ENCODE measurements around the gene CARNS1.
A peak's percentile ranks its signal among the peaks of the same experiment; 100 is the strongest.

Gene CARNS1

DNA sequence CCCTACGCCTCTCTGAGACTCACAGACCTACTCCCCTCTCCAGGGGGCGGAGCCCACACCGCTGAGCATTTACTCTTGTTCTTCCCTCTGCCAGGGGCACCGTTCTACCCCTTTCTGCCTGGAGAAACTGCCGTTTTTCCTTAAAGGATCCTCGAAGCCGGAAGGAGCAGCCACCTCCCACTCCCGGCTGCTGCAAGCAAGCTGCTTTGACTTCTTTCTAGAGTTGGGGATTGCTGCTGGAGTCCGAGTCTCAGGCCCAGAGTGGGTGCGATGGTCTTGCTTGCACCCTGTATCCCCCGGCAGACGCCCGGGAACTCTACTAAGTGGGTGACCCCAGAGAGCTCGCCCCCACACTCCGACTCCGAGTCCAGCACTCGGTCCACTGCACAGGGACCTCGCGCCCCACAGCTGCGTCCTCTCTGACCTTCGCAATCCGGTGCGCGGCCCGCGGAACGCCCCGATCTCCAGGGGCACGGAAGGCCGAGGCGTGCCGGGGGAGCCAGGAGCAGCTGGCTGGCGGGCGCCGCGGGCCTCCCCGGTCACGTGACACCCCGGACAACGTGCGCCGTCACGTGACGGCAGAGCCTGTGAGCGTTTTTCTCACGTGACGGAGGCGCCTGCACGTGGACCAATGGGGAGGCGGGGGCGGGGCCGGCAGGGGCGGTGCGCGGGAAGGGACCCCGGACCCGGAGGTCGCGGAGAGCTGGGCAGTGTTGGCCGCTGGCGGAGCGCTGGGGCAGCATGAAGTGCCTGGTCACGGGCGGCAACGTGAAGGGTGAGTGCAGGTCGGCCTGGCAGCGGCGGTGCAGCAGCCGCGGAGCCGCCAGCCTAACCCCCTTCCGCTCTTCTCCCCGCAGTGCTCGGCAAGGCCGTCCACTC, 23.9 kb upstream of the CARNS1 start, which contains the start of gene RAD9A:
TSS of gene RAD9A (plus strand) at position 683 of the 879 bp plus-strand sequence. CDS start at position 742, 59 bp downstream.
- peak; percentile 96 for DNase-seq (ENCODE audit: low spot score)
- Histone ChIP-seq H3K27ac (peak within 1 kb of the TSS; percentile 55 to 89), H3K4me3 (peak within 1 kb of the TSS; percentile 98)
- TF ChIP-seq, protein P1, sequence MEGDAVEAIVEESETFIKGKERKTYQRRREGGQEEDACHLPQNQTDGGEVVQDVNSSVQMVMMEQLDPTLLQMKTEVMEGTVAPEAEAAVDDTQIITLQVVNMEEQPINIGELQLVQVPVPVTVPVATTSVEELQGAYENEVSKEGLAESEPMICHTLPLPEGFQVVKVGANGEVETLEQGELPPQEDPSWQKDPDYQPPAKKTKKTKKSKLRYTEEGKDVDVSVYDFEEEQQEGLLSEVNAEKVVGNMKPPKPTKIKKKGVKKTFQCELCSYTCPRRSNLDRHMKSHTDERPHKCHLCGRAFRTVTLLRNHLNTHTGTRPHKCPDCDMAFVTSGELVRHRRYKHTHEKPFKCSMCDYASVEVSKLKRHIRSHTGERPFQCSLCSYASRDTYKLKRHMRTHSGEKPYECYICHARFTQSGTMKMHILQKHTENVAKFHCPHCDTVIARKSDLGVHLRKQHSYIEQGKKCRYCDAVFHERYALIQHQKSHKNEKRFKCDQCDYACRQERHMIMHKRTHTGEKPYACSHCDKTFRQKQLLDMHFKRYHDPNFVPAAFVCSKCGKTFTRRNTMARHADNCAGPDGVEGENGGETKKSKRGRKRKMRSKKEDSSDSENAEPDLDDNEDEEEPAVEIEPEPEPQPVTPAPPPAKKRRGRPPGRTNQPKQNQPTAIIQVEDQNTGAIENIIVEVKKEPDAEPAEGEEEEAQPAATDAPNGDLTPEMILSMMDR (IDR thresholded peaks at IDR 0.05): no peak

DNA sequence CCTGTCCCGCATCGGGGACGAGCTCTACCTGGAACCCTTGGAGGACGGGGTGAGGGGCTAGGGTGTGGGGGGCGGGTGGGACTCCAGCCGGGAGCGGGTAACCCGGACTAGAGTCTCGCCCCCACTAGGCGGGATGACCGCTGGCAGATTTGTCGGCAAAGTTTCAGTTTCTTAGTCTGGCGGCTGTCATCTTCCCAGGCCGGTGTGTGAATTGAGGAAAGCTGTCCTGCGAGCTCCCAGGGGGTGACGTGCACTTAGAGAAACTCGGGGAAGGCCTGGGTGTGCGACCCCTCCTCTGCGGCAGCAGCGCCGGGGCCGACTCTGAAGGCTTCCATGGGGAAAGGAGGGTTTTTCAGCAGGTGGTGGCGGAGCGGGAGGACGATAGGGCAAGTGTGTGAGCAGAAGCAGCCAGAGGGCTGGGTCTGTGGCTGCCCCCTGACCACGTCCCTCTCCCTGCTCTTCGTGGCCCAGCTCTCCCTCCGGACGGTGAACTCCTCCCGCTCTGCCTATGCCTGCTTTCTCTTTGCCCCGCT, 23.2 kb upstream of the CARNS1 start:
- DNase-seq (ENCODE audit: low spot score): no peak
- H3K27ac ChIP-seq: peak overlapping the region; percentile 55 to 89
- H3K4me3 ChIP-seq: peak overlapping the region; percentile 98
- TF ChIP-seq, protein P1 (IDR thresholded peaks at IDR 0.05): no peak

DNA sequence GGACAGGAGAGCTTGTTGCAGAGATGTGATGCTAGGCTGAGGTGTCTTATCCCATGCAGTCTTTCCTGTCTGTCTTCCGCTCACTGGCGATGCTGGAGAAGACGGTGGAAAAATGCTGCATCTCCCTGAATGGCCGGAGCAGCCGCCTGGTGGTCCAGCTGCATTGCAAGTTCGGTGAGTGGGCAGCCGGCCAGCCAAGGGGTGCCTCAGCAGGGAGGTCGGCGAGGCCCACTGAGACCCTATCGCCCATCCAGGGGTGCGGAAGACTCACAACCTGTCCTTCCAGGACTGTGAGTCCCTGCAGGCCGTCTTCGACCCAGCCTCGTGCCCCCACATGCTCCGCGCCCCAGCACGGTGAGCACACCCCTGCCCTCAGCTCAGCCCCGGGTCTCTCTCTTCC, 22.0 kb upstream of the CARNS1 start:
- Histone ChIP-seq H3K4me3 (no peak overlapping the region), H3K27ac (no peak overlapping the region)
- TF ChIP-seq, protein P1 (IDR thresholded peaks at IDR 0.05): no peak
- DNase-seq (ENCODE audit: low spot score): no peak

- Histone ChIP-seq H3K27ac (no peak overlapping the region), H3K4me3 (no peak overlapping the region)
- TF ChIP-seq, protein P1 (IDR thresholded peaks at IDR 0.05): no peak
- DNase-seq (ENCODE audit: low spot score): no peak
Measured at GRCh38 chr11:67393990-67394389, 21.5 kb upstream of the CARNS1 start.

DNA sequence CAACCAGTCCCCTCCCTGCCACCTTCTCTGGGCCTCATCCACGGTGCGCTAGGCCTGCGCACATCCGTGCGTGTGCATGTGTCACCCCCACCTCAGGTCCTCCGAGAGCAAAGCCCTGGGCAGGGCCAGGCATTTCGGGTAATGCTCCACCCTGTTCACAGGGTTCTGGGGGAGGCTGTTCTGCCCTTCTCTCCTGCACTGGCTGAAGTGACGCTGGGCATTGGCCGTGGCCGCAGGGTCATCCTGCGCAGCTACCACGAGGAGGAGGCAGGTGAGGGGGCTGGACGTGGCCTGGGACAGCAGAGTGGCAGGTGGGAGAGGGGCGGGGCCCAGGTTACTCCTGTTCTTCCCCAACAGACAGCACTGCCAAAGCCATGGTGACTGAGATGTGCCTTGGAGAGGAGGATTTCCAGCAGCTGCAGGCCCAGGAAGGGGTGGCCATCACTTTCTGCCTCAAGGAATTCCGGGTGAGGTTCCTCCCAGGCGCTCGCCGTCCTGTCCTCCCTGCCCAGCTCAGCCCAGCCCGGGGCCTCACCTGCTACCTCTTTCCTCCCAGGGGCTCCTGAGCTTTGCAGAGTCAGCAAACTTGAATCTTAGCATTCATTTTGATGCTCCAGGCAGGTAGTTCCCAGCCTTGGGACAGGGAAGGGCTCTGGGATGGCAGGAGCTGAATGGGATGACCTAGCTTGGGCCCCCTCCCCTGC, 19.8 kb upstream of the CARNS1 start:
- Histone ChIP-seq H3K27ac (no peak overlapping the region), H3K4me3 (no peak overlapping the region)
- no peak for DNase-seq (ENCODE audit: low spot score)
- TF ChIP-seq, protein P1 (IDR thresholded peaks at IDR 0.05): no peak

DNA sequence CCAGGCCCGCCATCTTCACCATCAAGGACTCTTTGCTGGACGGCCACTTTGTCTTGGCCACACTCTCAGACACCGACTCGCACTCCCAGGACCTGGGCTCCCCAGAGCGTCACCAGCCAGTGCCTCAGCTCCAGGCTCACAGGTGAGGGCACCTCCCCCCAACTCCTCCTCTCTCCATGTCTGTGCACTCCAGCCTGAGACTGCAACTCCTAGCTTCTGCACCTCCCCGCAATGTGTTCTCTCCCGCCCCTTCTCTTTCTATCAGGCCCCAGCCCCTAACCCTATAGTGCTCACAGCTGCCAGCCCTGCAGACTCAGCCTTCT, 19.3 kb upstream of the CARNS1 start:
- TF ChIP-seq, protein P1 (IDR thresholded peaks at IDR 0.05): no peak
- DNase-seq (ENCODE audit: low spot score): no peak

More for the DNA sequence above, 19.3 kb upstream of the CARNS1 start:
- H3K27ac ChIP-seq: no peak overlapping the region
- H3K4me3 ChIP-seq: no peak overlapping the region

All from coronary artery (tissue), 2 donors.